Measurements from ENCODE around the gene ZNF367. TPM values are rescaled to one million over a fixed set of nuclear protein-coding genes. Genes with fewer than 3 reads are reported as not detected.
"Not testable (repeated sequence)": the region's sequence is repeated elsewhere in the genome, so short reads cannot be mapped to it uniquely, and the experiment has no call there.

Gene ZNF367
- total and polyA plus RNA-seq, 8 donors: 6.1 to 13.7 (median 10.9) TPM

DNA sequence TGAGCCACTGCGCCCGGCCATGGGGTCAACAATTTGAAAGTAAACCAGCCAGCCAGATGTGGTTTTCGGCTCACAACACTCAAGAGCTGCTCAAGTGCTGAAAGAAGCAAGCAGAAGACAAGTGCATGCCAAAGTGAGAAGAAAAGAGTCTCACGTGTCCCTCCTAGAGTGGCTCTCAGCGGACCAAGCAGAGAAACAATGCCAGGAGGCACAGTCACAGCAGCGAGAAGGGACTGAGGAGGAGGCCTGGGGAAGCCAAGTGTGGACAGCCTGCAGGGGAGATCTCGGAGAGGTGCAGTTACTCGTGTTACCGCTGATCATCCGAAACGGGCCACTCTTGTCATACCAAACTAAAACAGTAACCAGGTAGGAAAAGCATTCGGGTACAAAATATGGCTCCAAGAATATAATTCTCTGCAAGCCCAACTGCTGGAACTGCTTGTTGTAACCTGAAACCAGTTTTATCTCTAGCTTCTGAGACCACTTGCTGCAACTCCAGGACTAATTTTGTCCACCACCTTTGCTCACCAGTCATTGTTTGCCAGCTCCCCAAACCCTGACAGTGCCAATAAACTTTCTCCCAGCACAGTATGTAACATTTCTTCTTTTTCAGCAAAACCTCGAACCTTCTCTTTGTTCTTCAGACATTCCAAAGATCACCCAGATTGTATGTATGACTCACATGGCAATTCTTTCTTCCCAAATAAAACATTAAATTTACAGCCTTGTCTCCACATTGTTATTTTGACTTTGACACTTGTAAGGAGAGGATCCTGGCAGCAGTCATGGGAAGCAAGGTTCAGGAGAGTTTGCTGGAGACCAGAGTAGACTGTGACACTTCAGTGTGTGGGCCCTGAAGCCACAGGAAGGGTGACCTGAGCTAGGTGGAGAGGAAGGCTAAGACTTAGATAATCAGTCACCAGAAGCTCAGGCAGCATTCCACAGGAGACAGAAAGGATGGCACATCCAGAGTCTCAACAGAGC lies 41.0 kb downstream of the ZNF367 start:
- Histone ChIP-seq H3K36me3 (no peaks in the 10 kb centered on the region), H3K9me3 (no peaks in the 10 kb centered on the region), H3K27ac (peak overlapping the region in 1 of 2 donors; percentile 35), H3K27me3 (no peaks in the 10 kb centered on the region), H3K4me1 (peaks cover 0 to 14% of the 10 kb centered on the region in 2 donors), H3K4me3 (no peak overlapping the region)
- ATAC-seq (peak; percentile 92), DNase-seq (peak in 2 of 4 donors; percentile 27 to 68)
- intact Hi-C loops (cut with DNase I): no loop called here
- TF ChIP-seq, protein P1, sequence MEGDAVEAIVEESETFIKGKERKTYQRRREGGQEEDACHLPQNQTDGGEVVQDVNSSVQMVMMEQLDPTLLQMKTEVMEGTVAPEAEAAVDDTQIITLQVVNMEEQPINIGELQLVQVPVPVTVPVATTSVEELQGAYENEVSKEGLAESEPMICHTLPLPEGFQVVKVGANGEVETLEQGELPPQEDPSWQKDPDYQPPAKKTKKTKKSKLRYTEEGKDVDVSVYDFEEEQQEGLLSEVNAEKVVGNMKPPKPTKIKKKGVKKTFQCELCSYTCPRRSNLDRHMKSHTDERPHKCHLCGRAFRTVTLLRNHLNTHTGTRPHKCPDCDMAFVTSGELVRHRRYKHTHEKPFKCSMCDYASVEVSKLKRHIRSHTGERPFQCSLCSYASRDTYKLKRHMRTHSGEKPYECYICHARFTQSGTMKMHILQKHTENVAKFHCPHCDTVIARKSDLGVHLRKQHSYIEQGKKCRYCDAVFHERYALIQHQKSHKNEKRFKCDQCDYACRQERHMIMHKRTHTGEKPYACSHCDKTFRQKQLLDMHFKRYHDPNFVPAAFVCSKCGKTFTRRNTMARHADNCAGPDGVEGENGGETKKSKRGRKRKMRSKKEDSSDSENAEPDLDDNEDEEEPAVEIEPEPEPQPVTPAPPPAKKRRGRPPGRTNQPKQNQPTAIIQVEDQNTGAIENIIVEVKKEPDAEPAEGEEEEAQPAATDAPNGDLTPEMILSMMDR (IDR thresholded peaks at IDR 0.05): no peak

DNA sequence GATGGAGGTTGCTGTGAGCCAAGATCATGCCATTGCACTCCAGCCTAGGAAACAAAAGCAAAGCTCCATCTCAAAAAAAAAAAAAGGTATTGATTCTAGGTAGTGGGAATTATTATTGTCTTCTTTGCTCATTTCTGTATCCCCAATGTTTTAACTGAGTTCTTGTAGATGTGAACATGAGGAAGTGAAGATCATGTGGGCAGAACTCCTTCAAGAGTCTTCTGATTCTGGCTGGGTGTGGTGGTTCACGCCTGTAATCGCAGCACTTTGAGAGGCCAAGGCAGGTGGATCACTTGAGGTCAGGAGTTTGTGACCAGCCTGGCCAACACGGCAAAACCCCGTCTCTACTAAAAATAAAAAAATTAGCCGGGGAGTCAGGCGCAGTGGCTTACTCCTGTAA lies 42.7 kb downstream of the ZNF367 start:
- ATAC-seq; H3K4me1 ChIP-seq; H3K36me3 ChIP-seq; H3K4me3 ChIP-seq; H3K9me3 ChIP-seq; DNase-seq; intact Hi-C loops (cut with DNase I); H3K27me3 ChIP-seq; H3K27ac ChIP-seq: not testable (repeated sequence)

DNA sequence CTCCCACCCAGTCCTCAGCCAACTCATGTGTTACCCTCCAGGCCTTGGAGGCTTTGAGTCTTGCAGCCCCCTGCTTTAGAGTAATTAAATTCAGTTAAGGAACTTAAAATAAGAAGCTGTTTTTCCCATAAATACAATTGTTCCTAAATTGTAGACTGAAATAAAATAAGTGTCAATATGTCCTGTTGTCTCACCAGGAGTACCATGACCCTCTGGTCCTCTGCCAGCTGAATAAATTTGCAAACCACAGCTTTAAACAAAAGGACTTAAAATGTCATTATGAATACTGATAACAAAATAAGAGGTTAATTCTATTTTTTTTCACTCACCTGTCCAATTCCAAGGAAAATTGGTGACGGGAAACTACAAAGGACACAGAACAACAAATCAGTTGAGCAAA lies 50.2 kb downstream of the ZNF367 start:
- no peaks in the 10 kb centered on the region for H3K27me3 ChIP-seq
- TF ChIP-seq, protein P1 (IDR thresholded peaks at IDR 0.05): no peak
- H3K27ac ChIP-seq: no peak overlapping the region
- no peak overlapping the region for H3K4me3 ChIP-seq
- ATAC-seq (no peak), DNase-seq (no peak)
- no peaks in the 10 kb centered on the region for H3K4me1 ChIP-seq
- no peaks in the 10 kb centered on the region for H3K9me3 ChIP-seq
- H3K36me3 ChIP-seq: peaks cover 0 to 31% of the 10 kb centered on the region in 2 donors
- intact Hi-C loops (cut with DNase I): no loop called here

DNA sequence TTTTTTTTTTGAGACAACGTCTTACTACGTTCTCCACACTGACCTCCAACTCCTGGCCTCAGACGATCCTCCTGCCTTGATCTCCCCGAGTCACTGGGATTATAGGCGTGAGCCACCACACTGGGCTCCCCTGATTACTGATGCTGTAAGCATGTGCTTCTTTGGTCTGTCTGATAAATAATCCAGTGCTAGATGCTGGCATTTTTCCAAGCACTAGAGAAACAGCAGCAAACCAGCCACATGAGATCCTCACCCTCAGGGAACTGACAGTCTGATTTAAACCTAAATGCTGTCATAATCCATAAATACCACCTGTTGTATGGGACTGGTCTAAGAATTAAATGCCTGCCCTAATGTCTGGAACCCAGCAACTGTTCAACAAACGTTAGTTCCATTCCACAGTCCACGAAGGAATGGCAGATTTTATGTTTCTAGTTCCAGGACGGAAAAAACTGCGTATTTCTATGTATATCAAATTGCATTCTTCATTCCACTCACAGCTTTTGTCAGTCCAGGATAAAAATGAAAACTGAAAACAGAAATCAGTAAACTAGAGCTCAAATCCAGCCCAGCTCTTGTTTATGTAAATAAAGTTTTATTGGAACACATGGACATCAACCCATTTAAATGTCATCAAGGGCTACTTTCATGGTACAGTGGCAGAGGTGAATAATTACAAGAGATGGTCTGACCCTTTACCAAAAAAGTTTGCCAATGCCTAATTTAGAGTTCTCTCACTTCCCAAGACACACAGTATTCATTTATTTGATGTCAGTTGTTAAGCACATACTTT lies 54.8 kb downstream of the ZNF367 start:
- TF ChIP-seq, protein P1 (IDR thresholded peaks at IDR 0.05): no peak
- H3K36me3 ChIP-seq: peaks cover 0 to 60% of the 10 kb centered on the region in 2 donors
- H3K9me3 ChIP-seq: no peaks in the 10 kb centered on the region
- H3K4me1 ChIP-seq: no peaks in the 10 kb centered on the region
- DNase-seq (no peak), ATAC-seq (no peak)
- no peak overlapping the region for H3K27ac ChIP-seq
- no peak overlapping the region for H3K4me3 ChIP-seq
- intact Hi-C loops (cut with DNase I): no loop called here
- no peaks in the 10 kb centered on the region for H3K27me3 ChIP-seq

DNA sequence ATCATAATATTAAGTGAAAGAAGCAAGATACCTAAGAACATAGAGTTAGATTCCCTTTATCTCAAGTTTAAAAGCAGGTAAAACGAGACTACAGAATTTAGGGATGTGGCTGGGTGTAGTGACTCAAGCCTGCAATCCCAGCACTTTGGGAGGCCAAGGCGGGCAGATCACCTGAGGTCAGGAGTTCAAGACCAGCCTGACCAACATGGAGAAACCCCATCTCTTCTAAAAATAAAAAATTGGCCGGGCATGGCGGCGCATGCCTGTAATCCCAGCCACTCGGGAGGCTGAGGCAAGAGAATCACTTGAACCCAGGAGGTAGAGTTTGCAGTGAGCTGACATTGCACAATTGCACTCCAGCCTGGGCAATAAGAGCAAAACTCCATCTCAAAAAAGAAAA lies 56.1 kb downstream of the ZNF367 start:
- not testable (repeated sequence) for H3K4me1 ChIP-seq
- H3K36me3 ChIP-seq: peaks cover 0 to 64% of the 10 kb centered on the region in 2 donors

DNA sequence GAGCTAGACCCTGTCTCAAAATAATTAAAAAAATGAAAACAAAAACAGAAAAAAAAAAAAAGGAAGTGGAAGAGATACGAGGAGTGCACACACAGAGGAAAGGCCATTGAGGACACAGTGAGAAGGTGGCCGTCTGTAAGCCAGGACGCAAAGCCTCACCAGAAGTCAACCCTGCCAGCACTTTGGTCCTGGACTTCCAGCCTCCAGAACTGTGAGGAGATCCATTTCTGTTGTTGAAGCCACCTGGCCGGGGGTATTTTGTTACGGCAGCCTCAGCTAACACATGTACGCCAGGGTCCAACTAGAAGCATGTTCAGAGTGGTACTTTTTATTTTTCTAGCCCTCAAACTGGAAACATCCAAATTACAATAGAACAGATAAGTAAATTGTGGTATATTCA lies 56.5 kb downstream of the ZNF367 start:
- no peak overlapping the region for H3K4me3 ChIP-seq
- H3K4me1 ChIP-seq: no peaks in the 10 kb centered on the region
- intact Hi-C loops (cut with DNase I): no loop called here
- no peaks in the 10 kb centered on the region for H3K9me3 ChIP-seq
- H3K27ac ChIP-seq: no peak overlapping the region
- DNase-seq: no peak
- no peaks in the 10 kb centered on the region for H3K27me3 ChIP-seq
- H3K36me3 ChIP-seq: peaks cover 0 to 64% of the 10 kb centered on the region in 2 donors
- TF ChIP-seq, protein P1 (IDR thresholded peaks at IDR 0.05): no peak
- ATAC-seq: no peak

More for the DNA sequence above, 56.1 kb downstream of the ZNF367 start:
- DNase-seq; ATAC-seq; H3K27me3 ChIP-seq; H3K4me3 ChIP-seq; H3K9me3 ChIP-seq; H3K27ac ChIP-seq; intact Hi-C loops (cut with DNase I): not testable (repeated sequence)
